Activated CD4-positive, alpha-beta T cell treated with anti-CD3 and anti-CD28 coated beads for 1 hour (primary cell): ENCODE data around the gene SH3D19.
"Not testable (repeated sequence)": the region's sequence is repeated elsewhere in the genome, so short reads cannot be mapped to it uniquely, and the experiment has no call there.

ENCODE experiments used
- DNase-seq: peaks from one replicate; pipeline ENCODE4 v3.0.0-alpha.2; 2020

Gene SH3D19

DNA sequence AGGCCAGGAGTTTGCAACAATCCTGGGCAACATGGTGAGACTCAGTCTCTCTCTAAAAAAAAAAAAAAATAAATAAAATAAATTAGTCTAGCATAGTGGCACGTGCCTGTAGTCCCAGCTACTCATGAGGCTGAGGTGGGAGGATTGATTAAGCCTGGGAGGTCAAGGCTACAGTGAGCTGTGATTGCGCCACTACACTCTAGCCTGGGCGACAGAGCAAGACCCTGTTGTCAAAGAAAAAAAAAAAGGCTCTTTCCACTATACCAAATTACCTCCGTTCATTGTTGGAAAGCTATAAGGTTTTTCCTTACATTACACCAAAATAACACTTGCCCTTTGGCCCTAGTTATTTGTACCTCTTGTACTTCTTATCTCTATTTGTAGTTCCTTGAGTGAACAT lies 58.3 kb downstream of the SH3D19 start:
- no peak for DNase-seq

DNA sequence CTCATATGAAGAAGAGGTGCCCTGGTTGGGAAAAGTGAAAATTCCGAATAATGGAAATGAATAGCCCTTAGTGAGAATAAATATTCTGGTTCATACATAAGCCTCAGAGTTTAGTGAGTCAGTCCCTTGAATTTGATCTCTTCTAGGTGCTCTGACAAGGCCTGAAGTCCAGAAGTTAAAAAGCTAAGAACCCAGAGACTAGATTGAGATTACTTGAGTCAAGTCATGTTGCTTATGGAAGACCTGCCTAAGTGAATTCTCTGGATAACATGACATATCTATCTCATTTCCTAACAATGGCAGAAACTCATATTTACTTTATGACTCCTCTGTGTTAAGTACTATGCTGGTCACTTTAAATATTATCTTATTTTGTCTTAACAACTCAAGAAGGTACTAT lies 58.9 kb downstream of the SH3D19 start:
- no peak for DNase-seq

DNA sequence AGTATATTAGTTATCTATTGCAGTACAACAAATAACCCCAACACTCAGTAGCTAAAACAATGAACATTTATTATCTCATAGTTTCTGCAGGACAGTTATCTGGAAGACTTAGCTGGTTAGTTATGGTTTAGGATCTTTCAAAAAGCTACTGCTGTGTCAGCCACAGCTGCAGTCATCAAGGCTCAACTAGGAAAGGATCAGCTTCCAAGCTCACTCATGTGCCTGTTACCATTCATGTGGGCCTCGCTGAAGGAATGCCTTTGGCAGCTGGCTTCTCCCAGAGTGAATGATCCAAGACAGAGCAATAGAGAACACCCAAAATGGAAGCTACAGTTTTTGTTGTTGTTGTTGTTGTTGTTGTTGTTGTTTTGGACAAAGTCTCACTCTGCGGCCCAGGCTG lies 62.0 kb downstream of the SH3D19 start:
- no peak for DNase-seq

DNA sequence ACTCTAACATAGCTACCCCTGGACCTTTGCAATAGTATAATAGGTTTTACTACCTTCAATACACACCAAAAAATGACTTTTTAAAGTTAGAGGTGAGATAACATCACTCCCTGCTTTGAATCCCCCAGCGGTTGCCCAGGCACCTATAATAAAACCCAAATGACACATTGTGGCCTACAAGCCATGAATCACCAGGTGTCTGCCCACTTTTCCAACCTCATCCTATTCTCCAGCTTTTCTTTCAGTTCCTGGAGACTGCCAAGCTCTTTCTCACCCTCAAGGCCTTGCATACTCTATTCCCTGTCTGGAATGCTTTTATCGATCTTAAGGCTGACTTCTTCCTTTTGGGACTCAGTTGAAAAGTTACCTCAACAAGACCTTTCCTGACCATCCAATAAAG lies 64.9 kb downstream of the SH3D19 start:
- no peak for DNase-seq

- DNase-seq, result no peak
Observed at GRCh38 chr4:151259752-151260151, 65.7 kb downstream of the SH3D19 start.

DNA sequence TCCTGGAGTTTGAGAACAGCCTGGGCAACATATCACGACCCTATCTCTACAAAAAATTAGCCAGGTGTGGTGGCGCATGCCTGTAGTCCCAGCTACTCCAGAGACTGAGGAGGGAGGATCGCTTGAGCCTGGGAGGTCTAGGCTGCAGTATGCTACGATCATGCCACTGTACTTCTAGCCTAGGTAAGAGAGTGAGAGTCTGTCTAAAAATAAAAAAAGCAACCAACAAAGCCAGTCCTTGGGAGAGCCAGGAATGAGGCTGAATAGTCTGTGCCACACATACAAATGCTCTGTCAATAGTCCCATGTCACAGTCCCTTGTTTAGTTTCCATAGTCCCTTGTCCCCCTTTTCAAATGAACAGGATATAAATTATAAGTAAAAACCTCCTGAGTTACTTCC lies 67.7 kb downstream of the SH3D19 start:
- DNase-seq, result no peak

DNA sequence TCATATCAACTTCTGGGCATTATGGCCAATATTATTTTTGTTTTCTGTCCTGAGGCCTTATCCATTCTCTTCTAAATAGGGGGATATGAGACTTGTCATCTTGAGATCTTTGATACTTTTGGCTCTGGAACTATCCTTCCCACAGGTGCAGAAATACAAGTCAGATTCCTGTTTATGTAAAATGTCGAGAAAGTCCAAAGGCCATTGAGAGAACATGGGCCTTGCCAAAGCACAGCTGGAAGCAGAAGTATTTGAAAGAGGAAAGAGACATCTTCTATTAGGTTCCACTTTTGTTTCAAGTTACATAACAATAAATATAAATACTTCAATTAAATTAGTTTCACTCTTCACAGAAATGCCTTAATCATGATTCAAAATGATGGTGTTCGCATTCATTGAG lies 69.3 kb downstream of the SH3D19 start:
- no peak for DNase-seq

DNA sequence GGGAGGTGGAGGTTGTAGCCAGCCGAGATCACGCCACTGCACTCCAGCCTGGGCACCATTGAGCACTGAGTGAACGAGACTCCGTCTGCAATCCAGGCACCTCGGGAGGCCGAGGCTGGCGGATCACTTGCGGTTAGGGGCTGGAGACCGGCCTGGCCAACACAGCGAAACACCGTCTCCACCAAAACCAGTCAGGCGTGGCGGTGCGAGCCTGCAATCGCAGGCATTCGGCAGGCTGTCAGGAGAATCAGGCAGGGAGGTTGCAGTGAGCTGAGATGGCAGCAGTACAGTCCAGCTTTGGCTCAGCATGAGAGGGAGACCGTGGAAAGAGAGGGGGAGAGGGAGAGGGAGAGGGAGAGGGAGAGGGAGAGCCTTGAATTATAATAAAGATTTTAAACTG lies 69.7 kb downstream of the SH3D19 start:
- not testable (repeated sequence) for DNase-seq

GRCh38 chr4:151255226-151255625 lies 70.2 kb downstream of the SH3D19 start:
- DNase-seq, result not testable (repeated sequence)

- no peak for DNase-seq
Observed at GRCh38 chr4:151251603-151252304, 73.7 kb downstream of the SH3D19 start.

- DNase-seq, result no peak
Observed at GRCh38 chr4:151250706-151251105, 74.7 kb downstream of the SH3D19 start.

GRCh38 chr4:151248519-151248918 lies 76.9 kb downstream of the SH3D19 start:
- no peak for DNase-seq

GRCh38 chr4:151247395-151247794 lies 78.0 kb downstream of the SH3D19 start:
- DNase-seq, result no peak

GRCh38 chr4:151246742-151247141 lies 78.7 kb downstream of the SH3D19 start:
- DNase-seq, result no peak

- DNase-seq, result no peak
Observed at GRCh38 chr4:151242305-151242704, 83.1 kb downstream of the SH3D19 start.

- no peak for DNase-seq
Observed at GRCh38 chr4:151239608-151240007, 85.8 kb downstream of the SH3D19 start.

DNA sequence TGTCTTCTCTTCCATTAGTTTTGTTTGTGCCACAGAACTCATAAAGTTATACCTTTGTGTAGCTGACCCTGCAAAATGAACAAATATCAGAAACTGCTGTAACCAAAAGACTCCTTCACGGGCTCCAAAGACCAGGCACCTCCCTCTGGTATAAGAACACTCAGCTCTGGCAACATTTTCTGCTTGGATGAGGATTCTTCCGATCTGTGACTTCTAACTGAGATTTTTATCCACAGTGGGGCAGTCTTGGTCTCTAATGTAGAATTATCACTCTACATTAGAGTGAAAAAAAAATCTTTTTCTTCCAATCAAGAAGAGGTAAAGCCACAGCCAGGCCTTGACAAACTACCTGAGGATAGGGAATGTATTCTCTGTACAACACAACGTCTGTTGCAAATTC lies 86.9 kb downstream of the SH3D19 start:
- DNase-seq, result no peak

- no peak for DNase-seq
Observed at GRCh38 chr4:151236036-151236435, 89.4 kb downstream of the SH3D19 start.

- not testable (repeated sequence) for DNase-seq
Observed at GRCh38 chr4:151235373-151235772, 90.0 kb downstream of the SH3D19 start.

GRCh38 chr4:151233600-151233999 lies 91.8 kb downstream of the SH3D19 start:
- no peak for DNase-seq

GRCh38 chr4:151231915-151232595 lies 93.3 kb downstream of the SH3D19 start:
- no peak for DNase-seq

DNA sequence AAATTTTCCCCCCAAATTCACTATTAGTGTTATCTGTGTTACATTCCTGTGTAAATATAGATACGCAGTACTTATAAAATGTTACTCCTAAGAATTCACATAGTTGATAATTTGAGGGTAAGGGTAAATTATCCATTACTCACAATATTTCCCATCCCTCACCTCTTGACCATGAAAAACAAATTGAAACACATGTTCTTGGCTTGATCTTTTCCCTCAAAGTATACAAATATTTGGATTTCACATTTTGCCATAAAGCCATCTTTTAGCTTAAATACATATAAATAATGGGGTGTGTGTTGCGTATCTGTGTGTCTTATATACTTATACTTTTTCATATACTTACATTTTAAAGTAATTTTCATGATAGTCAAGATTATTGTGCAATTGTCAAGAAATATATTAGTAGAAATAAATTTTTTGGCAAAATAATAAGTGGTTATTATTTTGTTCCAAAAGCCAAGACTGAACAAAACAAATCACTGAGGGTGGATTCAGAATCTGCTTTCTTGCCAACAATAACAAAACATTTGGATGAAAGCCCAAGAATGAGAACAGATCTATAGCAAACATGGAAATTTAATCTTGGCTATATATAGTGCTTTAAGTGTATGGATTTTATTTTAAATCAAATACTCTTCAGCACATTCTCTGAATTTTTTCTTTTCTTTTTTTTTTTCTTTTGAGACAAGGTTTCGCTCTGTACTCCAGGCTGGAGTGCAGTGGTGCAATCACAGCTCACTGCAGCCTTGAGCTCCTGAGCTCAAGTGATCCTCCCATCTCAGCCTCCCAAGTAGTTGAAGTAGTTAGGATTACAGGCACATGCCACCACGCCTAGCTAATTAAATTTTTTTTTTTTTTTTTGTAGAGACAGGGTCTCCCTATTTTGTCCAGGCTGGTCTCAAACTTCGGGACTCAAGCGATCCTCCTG lies 97.0 kb downstream of the SH3D19 start:
- DNase-seq, result no peak

GRCh38 chr4:151227731-151228130 lies 97.7 kb downstream of the SH3D19 start:
- DNase-seq, result no peak

DNA sequence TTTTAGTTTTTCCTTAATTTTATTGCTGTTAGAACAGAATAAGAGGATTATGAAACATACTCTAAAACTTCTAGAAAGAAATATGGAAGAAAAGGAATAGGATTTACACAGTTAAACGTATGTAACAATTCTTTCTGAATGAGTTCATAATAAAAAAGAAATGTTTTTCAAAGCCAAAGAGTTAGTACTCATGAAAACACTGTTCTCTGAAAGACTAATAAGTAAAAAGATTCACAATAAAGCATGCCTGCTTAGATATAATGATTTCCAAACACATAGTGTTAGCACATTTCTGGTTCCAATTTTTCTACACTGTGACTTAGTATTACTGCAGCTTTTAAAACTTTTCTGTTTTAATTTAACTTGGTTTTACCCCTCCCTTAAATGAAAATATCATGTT lies 98.2 kb downstream of the SH3D19 start:
- DNase-seq, result no peak
